ENCODE measurements around the gene LIPT2. TPM values are rescaled to one million over a fixed set of nuclear protein-coding genes. Genes with fewer than 3 reads are reported as not detected.

Gene LIPT2
- polyA plus RNA-seq, 10 donors = 1.1 to 3.2 (median 2.4) TPM

DNA sequence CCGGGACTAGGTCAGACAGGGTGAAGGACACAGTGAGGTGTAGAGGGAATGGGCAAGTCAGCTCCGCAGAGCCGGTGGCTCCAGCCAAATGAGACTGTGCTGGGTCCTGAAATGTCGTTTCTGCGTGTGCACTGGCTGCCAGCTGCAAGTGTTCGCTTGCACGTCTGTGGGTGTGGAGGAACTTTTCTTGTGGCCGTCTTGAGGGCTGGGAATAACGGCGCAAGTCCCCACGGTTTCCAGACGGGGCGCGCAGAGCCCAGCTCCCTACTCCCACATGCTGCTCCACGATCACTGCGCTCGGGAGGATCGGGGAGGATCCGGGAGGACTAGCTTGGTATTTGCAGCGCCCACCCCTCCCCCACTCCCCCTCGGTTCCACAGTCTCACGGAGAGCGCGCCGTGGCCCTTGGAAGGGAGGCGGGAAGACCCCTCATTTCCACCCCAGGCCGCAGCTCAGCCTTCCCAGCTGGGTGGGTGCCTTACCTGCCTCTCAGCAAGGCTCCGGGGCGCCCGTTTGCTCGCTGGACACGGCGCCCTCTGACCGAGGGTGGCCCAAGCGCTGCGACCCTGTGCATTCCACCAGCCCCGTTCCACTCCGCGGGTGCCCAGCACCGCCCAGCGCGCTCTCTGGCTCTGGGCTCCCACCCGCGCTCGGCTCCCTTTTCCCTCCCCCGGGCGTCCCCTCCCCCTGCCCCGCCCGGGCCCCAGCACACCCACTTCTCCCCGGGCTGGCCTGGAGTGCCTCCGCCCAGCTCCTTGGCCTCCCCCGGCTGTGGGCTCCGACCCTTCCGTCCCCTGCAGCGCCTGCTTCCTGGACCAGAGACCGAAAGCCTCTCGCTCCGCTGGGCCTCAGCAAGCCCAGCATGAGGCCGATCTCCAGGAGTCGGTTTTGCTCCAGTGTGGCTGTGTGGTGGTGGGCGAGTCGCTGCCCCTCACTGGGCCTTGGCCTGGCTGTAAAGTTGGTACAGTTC is 26.3 kb downstream of the LIPT2 start, which contains the start of gene KCNE3:
Gene KCNE3, minus strand, starts transcription at position 634 of the 970 bp plus-strand sequence. CDS start 9,986 bp downstream, outside the sequence.
- DNase-seq = peak in 1 of 3 donors; percentile 61

DNA sequence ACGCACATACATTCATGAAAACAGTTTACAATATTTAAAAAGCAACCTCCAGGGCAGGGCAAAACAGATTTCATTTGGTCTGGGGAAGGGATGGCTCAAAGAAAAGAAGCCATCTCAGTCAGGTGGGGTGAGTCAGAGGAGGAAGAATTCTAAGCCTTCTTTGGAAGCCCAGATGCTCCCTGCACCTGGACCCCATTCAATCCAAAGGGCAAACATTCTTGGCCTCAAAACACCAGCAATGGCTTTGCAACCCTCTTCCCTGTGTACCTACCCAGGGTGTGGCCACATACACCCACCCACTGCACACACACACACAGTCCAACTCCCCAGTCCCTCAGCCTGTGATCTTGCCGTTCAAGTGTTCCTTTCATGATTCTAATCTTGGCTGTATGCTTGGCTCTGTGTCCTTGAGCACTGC is 28.2 kb downstream of the LIPT2 start:
- DNase-seq = no peak

GRCh38 chr11:74464746-74465145 is 28.8 kb downstream of the LIPT2 start:
- DNase-seq = no peak

- no peak for DNase-seq
Measured at GRCh38 chr11:74463216-74463615, 30.3 kb downstream of the LIPT2 start.

- DNase-seq = peak in 1 of 3 donors; percentile 11
Measured at GRCh38 chr11:74462631-74463030, 30.9 kb downstream of the LIPT2 start.

DNA sequence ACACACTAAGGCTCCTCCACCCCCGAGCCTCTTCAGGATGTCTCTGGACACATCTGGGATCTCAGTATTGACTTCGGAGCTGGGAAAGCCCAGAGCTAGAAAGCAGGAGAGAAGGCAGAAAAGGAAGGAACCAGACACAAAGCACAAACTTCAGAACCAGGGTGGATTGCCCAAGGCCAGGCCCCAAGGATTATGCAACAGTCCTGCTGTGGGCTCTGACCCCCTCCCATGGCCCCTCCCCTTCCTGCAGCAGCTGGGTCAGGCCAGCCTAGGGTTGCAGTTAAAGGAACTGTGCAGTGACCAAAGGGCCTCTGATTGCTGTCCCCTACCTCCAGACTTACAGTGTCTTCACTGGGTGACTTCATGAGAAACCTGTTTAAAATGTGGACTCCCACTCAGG is 31.5 kb downstream of the LIPT2 start:
- DNase-seq = peak in 1 of 3 donors; percentile 59

DNA sequence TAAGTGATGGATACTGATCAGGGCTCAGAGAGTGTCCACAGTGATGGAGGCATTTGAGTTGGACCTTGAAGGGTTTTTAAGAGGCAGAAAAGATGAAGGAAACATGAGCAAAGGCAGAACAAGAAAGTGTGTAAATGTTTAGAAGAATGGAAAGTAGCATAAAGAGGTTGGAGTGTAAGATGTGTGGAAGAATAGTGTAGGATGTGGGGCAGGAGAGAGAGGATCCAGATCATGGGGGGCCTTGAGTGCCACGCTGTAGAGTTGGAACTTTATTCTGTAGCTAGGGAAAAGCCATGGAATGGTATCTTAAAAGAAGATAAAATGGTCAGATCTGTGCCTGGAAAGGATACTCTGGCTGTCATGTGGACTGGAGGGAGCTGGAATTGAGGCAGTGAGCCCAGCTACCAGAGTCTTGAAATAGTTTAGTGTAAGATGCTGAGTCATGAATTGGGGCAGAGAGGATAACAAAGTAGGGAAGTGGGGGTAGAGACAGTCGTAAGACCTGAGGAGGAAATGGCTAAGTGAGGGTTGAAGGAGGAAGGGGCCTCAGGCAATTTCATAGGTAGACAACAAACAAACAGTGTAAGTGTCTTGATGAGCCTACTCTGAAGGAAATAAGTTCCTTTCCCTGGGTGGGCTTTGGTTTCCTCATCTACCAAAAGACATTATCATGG is 32.9 kb downstream of the LIPT2 start:
- peak in 1 of 3 donors; percentile 18 for DNase-seq

GRCh38 chr11:74460065-74460464 is 33.5 kb downstream of the LIPT2 start:
- DNase-seq = no peak

DNA sequence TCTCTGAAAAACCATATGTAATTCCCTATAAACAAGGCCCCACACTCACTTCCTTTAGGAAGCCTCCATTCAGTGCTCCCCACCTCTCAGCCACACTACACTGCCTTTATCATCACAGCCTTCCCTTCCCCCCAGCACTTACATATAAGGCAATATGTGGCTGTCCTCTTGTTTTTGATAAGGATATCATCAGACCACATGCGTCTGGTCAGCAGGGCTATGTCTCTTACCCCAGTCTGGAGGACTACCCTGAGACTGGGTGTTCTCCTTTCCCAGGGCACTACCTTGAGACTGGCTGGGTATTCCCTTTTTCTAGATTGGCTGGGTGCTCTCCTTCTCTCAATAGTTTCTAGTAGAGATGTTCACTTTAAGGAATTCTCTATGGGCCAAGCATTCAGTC is 33.9 kb downstream of the LIPT2 start:
- DNase-seq = no peak

DNA sequence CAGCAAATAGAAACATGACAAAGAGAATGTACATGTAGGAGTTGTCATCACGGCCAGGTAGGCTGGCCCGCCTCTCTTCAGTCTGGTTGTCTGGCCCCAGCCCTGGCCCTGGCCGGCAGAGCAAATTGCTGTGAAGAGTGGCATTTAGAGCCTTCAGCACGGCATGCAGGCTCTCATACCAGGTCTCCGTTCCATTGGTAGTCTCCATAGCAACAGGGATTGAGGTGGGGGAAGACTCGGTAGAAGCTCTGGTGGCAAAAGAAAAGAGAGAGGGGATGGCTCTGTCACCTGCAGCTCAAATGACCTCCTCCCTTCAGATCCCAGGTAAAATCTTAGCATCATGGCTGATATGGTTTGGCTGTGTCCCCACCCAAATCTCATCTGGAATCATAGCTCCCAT is 36.2 kb downstream of the LIPT2 start:
- DNase-seq = no peak

GRCh38 chr11:74453373-74453975 is 40.0 kb downstream of the LIPT2 start:
- DNase-seq = peak in 1 of 3 donors; percentile 59

GRCh38 chr11:74452366-74452765 is 41.2 kb downstream of the LIPT2 start:
- DNase-seq = no peak

- no peak for DNase-seq
Measured at GRCh38 chr11:74450318-74450717, 43.2 kb downstream of the LIPT2 start.

- DNase-seq = peak; percentile 72 to 87 (median 73)
Measured at GRCh38 chr11:74449369-74449931, 44.1 kb downstream of the LIPT2 start.

GRCh38 chr11:74447720-74448119 is 45.8 kb downstream of the LIPT2 start:
- DNase-seq = no peak

DNA sequence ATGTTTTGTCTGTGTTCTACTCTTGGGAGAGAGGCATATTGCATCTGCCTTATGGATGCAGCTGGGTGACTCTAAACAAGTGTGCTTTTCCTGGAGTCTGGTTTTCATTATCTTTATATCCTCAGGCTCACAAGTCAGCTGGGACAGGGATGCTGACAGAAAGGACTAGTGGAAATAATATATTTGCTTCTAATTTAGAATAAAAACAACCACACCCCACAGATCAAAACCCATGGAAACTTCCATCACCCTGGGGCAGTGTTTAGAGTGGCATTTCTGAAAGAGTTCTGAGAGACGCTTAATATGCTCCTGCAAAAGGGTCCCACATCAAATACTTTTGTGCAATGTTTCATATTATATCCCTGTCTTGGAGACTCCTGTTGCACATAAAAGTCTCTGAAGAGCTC is 47.0 kb downstream of the LIPT2 start:
- peak; percentile 56 to 83 (median 57) for DNase-seq

GRCh38 chr11:74444173-74444826 is 49.2 kb downstream of the LIPT2 start:
- DNase-seq = peak in 2 of 3 donors; percentile 60 to 62

- DNase-seq = no peak
Measured at GRCh38 chr11:74443071-74443864, 50.3 kb downstream of the LIPT2 start.

- DNase-seq = no peak
Measured at GRCh38 chr11:74442636-74443035, 50.9 kb downstream of the LIPT2 start.
